HUDEP-2 (cell line): ENCODE data around the gene USP17L21.
"Not testable (repeated sequence)": the region's sequence is repeated elsewhere in the genome, so short reads cannot be mapped to it uniquely, and the experiment has no call there.

ENCODE experiments used
- DNase-seq, 76 experiments: peaks; one replicate each; lab custom pipeline; 2025; ENCODE audit not compliant: unreplicated experiment in 76 of 76; lab: John Stamatoyannopoulos, UW

USP17L21 gene

GRCh38 chr4:9262572-9262971 is at the start of gene USP17L21:
Gene USP17L21 (plus strand): TSS chr4:9262872. CDS start chr4:9262872, 0 bp downstream.
- not testable (repeated sequence) for DNase-seq

DNA sequence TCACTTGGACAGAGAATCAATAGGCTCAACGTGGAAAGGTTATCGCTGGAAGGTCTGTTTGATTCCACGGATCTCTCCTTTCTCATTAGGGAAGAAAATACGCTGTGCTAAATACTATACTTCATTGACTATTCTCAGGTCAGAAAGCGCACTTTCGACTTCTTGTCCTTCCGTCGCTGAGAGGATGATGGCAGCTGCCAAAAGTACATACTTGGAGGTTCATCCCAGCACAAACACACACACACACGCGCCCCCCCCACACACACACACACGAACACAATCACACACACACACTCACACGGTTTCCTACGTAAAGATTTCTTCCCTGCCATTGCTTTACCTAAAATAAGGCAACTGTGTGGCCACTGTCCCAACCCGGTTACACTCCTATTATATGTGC is 48.0 kb upstream of the USP17L21 start:
- not testable (repeated sequence) for DNase-seq

DNA sequence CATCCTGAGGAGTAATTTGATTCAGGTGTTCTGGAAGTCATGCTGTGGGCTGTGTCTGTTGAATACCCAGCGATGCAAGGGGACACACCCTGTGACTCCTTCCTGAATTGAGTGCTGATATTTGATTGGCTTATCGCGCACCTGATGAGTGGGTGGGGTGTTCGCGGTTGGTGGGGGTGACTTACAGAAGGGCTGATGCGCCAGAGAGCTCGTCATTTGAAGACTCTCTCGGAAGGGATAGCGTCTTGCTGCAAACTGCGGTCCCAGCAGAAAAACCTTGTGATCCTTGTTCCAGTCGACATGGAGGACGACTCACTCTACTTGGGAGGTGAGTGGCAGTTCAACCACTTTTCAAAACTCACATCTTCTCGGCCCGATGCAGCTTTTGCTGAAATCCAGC is 47.6 kb upstream of the USP17L21 start, which contains the start of gene USP17L11:
Gene USP17L11, plus strand, starts transcription at position 301 of the 400 bp plus-strand sequence. Its CDS starts 0 bp downstream, at position 301.
- not testable (repeated sequence) for DNase-seq

DNA sequence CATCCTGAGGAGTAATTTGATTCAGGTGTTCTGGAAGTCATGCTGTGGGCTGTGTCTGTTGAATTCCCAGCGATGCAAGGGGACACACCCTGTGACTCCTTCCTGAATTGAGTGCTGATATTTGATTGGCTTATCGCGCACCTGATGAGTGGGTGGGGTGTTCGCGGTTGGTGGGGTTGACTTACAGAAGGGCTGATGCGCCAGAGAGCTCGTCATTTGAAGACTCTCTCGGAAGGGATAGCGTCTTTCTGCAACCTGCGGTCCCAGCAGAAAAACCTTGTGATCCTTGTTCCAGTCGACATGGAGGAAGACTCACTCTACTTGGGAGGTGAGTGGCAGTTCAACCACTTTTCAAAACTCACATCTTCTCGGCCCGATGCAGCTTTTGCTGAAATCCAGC is 42.8 kb upstream of the USP17L21 start, which contains the start of gene USP17L12:
Gene USP17L12, plus strand, starts transcription at position 301 of the 400 bp plus-strand sequence. Its CDS starts 0 bp downstream, at position 301.
- DNase-seq = not testable (repeated sequence)

DNA sequence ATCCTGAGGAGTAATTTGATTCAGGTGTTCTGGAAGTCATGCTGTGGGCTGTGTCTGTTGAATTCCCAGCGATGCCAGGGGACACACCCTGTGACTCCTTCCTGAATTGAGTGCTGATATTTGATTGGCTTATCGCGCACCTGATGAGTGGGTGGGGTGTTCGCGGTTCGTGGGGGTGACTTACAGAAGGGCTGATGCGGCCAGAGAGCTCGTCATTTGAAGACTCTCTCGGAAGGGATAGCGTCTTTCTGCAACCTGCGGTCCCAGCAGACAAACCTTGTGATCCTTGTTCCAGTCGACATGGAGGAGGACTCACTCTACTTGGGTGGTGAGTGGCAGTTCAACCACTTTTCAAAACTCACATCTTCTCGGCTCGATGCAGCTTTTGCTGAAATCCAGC is 38.1 kb upstream of the USP17L21 start, which contains the start of gene USP17L13:
Gene USP17L13, plus strand, starts transcription at position 301 of the 400 bp plus-strand sequence. Its CDS starts 0 bp downstream, at position 301.
- DNase-seq = not testable (repeated sequence)

DNA sequence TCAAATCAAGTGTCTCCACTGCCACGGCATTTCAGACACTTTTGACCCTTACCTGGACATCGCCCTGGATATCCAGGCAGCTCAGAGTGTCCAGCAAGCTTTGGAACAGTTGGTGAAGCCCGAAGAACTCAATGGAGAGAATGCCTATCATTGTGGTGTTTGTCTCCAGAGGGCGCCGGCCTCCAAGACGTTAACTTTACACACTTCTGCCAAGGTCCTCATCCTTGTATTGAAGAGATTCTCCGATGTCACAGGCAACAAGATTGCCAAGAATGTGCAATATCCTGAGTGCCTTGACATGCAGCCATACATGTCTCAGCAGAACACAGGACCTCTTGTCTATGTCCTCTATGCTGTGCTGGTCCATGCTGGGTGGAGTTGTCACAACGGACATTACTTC is 32.4 kb upstream of the USP17L21 start:
- DNase-seq = not testable (repeated sequence)

DNA sequence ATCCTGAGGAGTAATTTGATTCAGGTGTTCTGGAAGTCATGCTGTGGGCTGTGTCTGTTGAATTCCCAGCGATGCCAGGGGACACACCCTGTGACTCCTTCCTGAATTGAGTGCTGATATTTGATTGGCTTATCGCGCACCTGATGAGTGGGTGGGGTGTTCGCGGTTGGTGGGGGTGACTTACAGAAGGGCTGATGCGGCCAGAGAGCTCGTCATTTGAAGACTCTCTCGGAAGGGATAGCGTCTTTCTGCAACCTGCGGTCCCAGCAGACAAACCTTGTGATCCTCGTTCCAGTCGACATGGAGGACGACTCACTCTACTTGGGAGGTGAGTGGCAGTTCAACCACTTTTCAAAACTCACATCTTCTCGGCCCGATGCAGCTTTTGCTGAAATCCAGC is 28.6 kb upstream of the USP17L21 start, which contains the start of gene USP17L15:
Gene USP17L15, plus strand, starts transcription at position 301 of the 400 bp plus-strand sequence. Its CDS starts 0 bp downstream, at position 301.
- not testable (repeated sequence) for DNase-seq

DNA sequence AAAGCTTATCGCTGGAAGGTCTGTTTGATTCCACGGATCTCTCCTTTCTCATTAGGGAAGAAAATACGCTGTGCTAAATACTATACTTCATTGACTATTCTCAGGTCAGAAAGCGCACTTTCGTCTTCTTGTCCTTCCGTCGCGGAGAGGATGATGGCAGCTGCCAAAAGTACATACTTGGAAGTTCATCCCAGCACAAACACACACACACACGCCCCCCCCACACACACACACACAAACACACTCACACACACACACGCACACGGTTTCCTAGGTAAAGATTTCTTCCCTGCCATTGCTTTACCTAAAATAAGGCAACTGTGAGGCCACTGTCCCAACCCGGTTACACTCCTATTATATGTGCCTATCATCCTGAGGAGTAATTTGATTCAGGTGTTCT is 24.2 kb upstream of the USP17L21 start:
- DNase-seq = not testable (repeated sequence)

- DNase-seq = not testable (repeated sequence)
Observed at GRCh38 chr4:9243579-9243978, 19.1 kb upstream of the USP17L21 start, which contains the start of gene USP17L17. Gene USP17L17 (plus strand): TSS chr4:9243879. CDS start chr4:9243879, 0 bp downstream.

- DNase-seq = not testable (repeated sequence)
Observed at GRCh38 chr4:9247953-9248680, 14.6 kb upstream of the USP17L21 start, which contains the start of gene USP17L18. Gene USP17L18 (plus strand): TSS chr4:9248630. CDS start chr4:9248630, 0 bp downstream.

DNA sequence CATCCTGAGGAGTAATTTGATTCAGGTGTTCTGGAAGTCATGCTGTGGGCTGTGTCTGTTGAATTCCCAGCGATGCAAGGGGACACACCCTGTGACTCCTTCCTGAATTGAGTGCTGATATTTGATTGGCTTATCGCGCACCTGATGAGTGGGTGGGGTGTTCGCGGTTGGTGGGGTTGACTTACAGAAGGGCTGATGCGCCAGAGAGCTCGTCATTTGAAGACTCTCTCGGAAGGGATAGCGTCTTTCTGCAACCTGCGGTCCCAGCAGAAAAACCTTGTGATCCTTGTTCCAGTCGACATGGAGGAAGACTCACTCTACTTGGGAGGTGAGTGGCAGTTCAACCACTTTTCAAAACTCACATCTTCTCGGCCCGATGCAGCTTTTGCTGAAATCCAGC is 9.6 kb upstream of the USP17L21 start, which contains the start of gene USP17L19:
Gene USP17L19, plus strand, starts transcription at position 301 of the 400 bp plus-strand sequence. Its CDS starts 0 bp downstream, at position 301.
- not testable (repeated sequence) for DNase-seq

- DNase-seq = not testable (repeated sequence)
Observed at GRCh38 chr4:9257824-9258223, 4.8 kb upstream of the USP17L21 start, which contains the start of gene USP17L20. Gene USP17L20 (plus strand): TSS chr4:9258124. CDS start chr4:9258124, 0 bp downstream.

GRCh38 chr4:9267319-9267718 is 4.6 kb downstream of the USP17L21 start, which contains the start of gene USP17L22:
Gene USP17L22 (plus strand): TSS chr4:9267619. CDS start chr4:9267619, 0 bp downstream.
- not testable (repeated sequence) for DNase-seq

GRCh38 chr4:9271719-9272118 is 9.0 kb downstream of the USP17L21 start:
- not testable (repeated sequence) for DNase-seq
